ENCODE data around the gene ETS1.

The ETS1 gene

GRCh38 chr11:128474036-128474874 lies 113.1 kb downstream of the ETS1 start:
- TF ChIP-seq ZNF560 (tag by site-specific recombination; IDR thresholded peaks at IDR 0.05; ENCODE audit: borderline replicate concordance) = no peak
- peak; percentile 46; the same call in 1 of the 2 replicates for TF ChIP-seq ZIC2 (tag by site-specific recombination; IDR thresholded peaks at IDR 0.05)
- no peak overlapping the region for H3K27ac ChIP-seq (ENCODE audit: extremely low read depth, low read depth, low read length)
- H3K4me1 ChIP-seq (ENCODE audit: control insufficient read depth, insufficient read depth, low read length) = peaks cover 11% of the 10 kb centered on the region
- H3K4me3 ChIP-seq (ENCODE audit: low read depth, low read length) = no peak overlapping the region
- ChIA-PET POLR2A (no interaction called here), CTCF (interaction anchor here (0.7 kb wide), 1 partner anchor 329 kb away, joined by 3 read pairs; no protein-coding TSS in a partner anchor)
- peaks cover 0 to under 1% of the 10 kb centered on the region in 2 experiments; a peak in 1 of 3 replicates for H3K36me3 ChIP-seq (ENCODE audit: control insufficient read depth in 2 of 2, insufficient read depth in 1 of 2, low read length in 2 of 2)
- H3K9me3 ChIP-seq (ENCODE audit: control insufficient read depth, insufficient read depth, low read depth, low read length) = no peaks in the 10 kb centered on the region

- no peaks in the 10 kb centered on the region for H3K36me3 ChIP-seq (ENCODE audit: control insufficient read depth in 2 of 2, insufficient read depth in 1 of 2, low read length in 2 of 2)
- POLR2A ChIA-PET = no interaction called here
Measured at GRCh38 chr11:128473636-128474035, 113.7 kb downstream of the ETS1 start.

GRCh38 chr11:128472128-128473089 lies 114.9 kb downstream of the ETS1 start:
- TF ChIP-seq GLIS1 (tag by site-specific recombination; IDR thresholded peaks at IDR 0.05) (peak; percentile 43; the same call in 1 of the 2 replicates), WT1 (tag by site-specific recombination; IDR thresholded peaks at IDR 0.05) (0 out of 2 replicates have a peak, but pooled peaks have one; percentile 25), ZNF768 (tag by site-specific recombination; IDR thresholded peaks at IDR 0.05) (no peak), OVOL3 (tag by site-specific recombination; IDR thresholded peaks at IDR 0.05) (no peak), ZNF37A (tag by site-specific recombination; IDR thresholded peaks at IDR 0.05) (no peak), ZNF510 (tag by site-specific recombination; IDR thresholded peaks at IDR 0.05; ENCODE audit: insufficient replicate concordance) (no peak), ZNF221 (tag by site-specific recombination; IDR thresholded peaks at IDR 0.05; ENCODE audit: borderline replicate concordance) (no peak), BCL11B (tag by site-specific recombination; IDR thresholded peaks at IDR 0.05; ENCODE audit: low read depth) (no peak)
- CTCF ChIA-PET = interaction anchor here (0.6 to 0.8 kb wide), 2 partner anchors 10 to 11 kb away, joined by 3 read pairs; no protein-coding TSS in a partner anchor
- Histone ChIP-seq H3K9me3 (ENCODE audit: control insufficient read depth, insufficient read depth, low read depth, low read length) (no peaks in the 10 kb centered on the region), H3K4me3 (ENCODE audit: low read depth, low read length) (no peak overlapping the region), H3K27ac (ENCODE audit: extremely low read depth, low read depth, low read length) (no peak overlapping the region), H3K4me1 (ENCODE audit: control insufficient read depth, insufficient read depth, low read length) (peaks cover 11% of the 10 kb centered on the region), H3K36me3 (ENCODE audit: control insufficient read depth in 2 of 2, insufficient read depth in 1 of 2, low read length in 2 of 2) (no peaks in the 10 kb centered on the region)
- POLR2A ChIA-PET = no interaction called here

More at GRCh38 chr11:128473636-128474035, 113.7 kb downstream of the ETS1 start:
- TF ChIP-seq GLIS2 (tag by site-specific recombination; IDR thresholded peaks at IDR 0.05) (no peak), KLF16 (tag by site-specific recombination; IDR thresholded peaks at IDR 0.05) (no peak)
- Histone ChIP-seq H3K4me1 (ENCODE audit: control insufficient read depth, insufficient read depth, low read length) (peaks cover 11% of the 10 kb centered on the region), H3K27ac (ENCODE audit: extremely low read depth, low read depth, low read length) (no peak overlapping the region), H3K9me3 (ENCODE audit: control insufficient read depth, insufficient read depth, low read depth, low read length) (no peaks in the 10 kb centered on the region), H3K4me3 (ENCODE audit: low read depth, low read length) (no peak overlapping the region)
- CTCF ChIA-PET = interaction anchor here (0.6 kb wide), 1 partner anchor 9 kb away, joined by 3 read pairs; no protein-coding TSS in a partner anchor

- Histone ChIP-seq H3K9me3 (ENCODE audit: control insufficient read depth, insufficient read depth, low read depth, low read length) (no peaks in the 10 kb centered on the region), H3K27ac (ENCODE audit: extremely low read depth, low read depth, low read length) (no peak overlapping the region), H3K4me1 (ENCODE audit: control insufficient read depth, insufficient read depth, low read length) (peaks cover 8% of the 10 kb centered on the region), H3K4me3 (ENCODE audit: low read depth, low read length) (no peak overlapping the region), H3K36me3 (ENCODE audit: control insufficient read depth in 2 of 2, insufficient read depth in 1 of 2, low read length in 2 of 2) (no peaks in the 10 kb centered on the region)
- ChIA-PET CTCF (no interaction called here), POLR2A (no interaction called here)
- TF ChIP-seq OVOL3 (tag by site-specific recombination; IDR thresholded peaks at IDR 0.05) = no peak
- no peak for TF ChIP-seq ZNF654 (tag by site-specific recombination; IDR thresholded peaks at IDR 0.05; ENCODE audit: low read depth)
- no peak for TF ChIP-seq ZNF24 (tag by site-specific recombination; IDR thresholded peaks at IDR 0.05)
- TF ChIP-seq PATZ1 (tag by site-specific recombination; IDR thresholded peaks at IDR 0.05) = no peak
- TF ChIP-seq ZNF449 (tag by site-specific recombination; IDR thresholded peaks at IDR 0.05) = no peak
- no peak for TF ChIP-seq ZSCAN16 (tag by site-specific recombination; IDR thresholded peaks at IDR 0.05)
- TF ChIP-seq ZSCAN5A (tag by site-specific recombination; IDR thresholded peaks at IDR 0.05) = no peak
- no peak for TF ChIP-seq ZNF514 (tag by site-specific recombination; IDR thresholded peaks at IDR 0.05)
- no peak for TF ChIP-seq ZEB2 (tag by site-specific recombination; IDR thresholded peaks at IDR 0.05)
Measured at GRCh38 chr11:128471138-128471661, 116.2 kb downstream of the ETS1 start.

All from HEK293 (cell line).